H9 (cell line): Measurements from ENCODE around the gene PTRHD1. TPM values are rescaled to one million over a fixed set of nuclear protein-coding genes. Genes with fewer than 3 reads are reported as not detected.
"Not testable (repeated sequence)": the region's sequence is repeated elsewhere in the genome, so short reads cannot be mapped to it uniquely, and the experiment has no call there.

Source experiments
- DNase-seq: peaks from one replicate; pipeline ENCODE4 v3.0.0-alpha.2; 2017
- H2AFZ ChIP-seq: one replicate; pipeline ENCODE4 v1.6.1; 2013; ENCODE audit warnings: mild to moderate bottlenecking, low read length, control low read depth, moderate library complexity
- H2AK5ac ChIP-seq: 2 replicates; pipeline ENCODE4 v1.6.1; 2013; ENCODE audit warnings: low read length, control low read depth, mixed read lengths; ENCODE audit not compliant: insufficient read length
- H2BK120ac ChIP-seq: one replicate; pipeline ENCODE4 v1.6.1; 2013; ENCODE audit warnings: low read depth, mild to moderate bottlenecking, low read length, control low read depth, inconsistent platforms; ENCODE audit not compliant: poor library complexity, severe bottlenecking
- H2BK12ac ChIP-seq: 2 replicates; pipeline ENCODE4 v1.6.1; 2013; ENCODE audit warnings: low read length, control low read depth, mixed read lengths, low read depth; ENCODE audit not compliant: insufficient read length
- H2BK15ac ChIP-seq: 2 replicates; pipeline ENCODE4 v1.6.1; 2013; ENCODE audit warnings: low read depth, low read length, control low read depth
- H2BK20ac ChIP-seq: one replicate; pipeline ENCODE4 v1.6.1; 2013; ENCODE audit warnings: low read depth, mild to moderate bottlenecking, low read length, control low read depth, inconsistent platforms; ENCODE audit not compliant: poor library complexity, severe bottlenecking
- H2BK5ac ChIP-seq: 2 replicates; pipeline ENCODE4 v1.6.1; 2013; ENCODE audit warnings: low read length, control low read depth, mixed read lengths; ENCODE audit not compliant: insufficient read length
- H3K14ac ChIP-seq: 2 replicates; pipeline ENCODE4 v1.6.1; 2013; ENCODE audit warnings: low read length, control low read depth; ENCODE audit not compliant: insufficient read depth
- H3K18ac ChIP-seq: 2 replicates; pipeline ENCODE4 v1.6.1; 2013; ENCODE audit warnings: low read depth, mild to moderate bottlenecking, mixed read lengths, low read length, control low read depth; ENCODE audit not compliant: insufficient read length
- H3K23ac ChIP-seq: 2 replicates; pipeline ENCODE4 v1.6.1; 2013; ENCODE audit warnings: low read length, control low read depth, mixed read lengths, low read depth; ENCODE audit not compliant: insufficient read length
- H3K23me2 ChIP-seq: 2 replicates; pipeline ENCODE4 v1.6.1; 2013; ENCODE audit warnings: low read depth, mild to moderate bottlenecking, mixed read lengths, low read length, control low read depth; ENCODE audit not compliant: insufficient read length, poor library complexity, severe bottlenecking
- H3K27ac ChIP-seq: 2 replicates; pipeline ENCODE4 v1.5.1; 2013; ENCODE audit warnings: low read length, control low read depth, mixed read lengths, low read depth; ENCODE audit not compliant: insufficient read length
- H3K27me3 ChIP-seq: 2 replicates; pipeline ENCODE4 v1.6.1; 2013; ENCODE audit warnings: low read length, control low read depth, inconsistent platforms; ENCODE audit not compliant: insufficient read depth
- H3K4ac ChIP-seq: 2 replicates; pipeline ENCODE4 v1.6.1; 2013; ENCODE audit warnings: low read depth, mild to moderate bottlenecking, control low read depth, inconsistent platforms, low read length, moderate library complexity
- H3K4me1 ChIP-seq: 2 replicates; pipeline ENCODE4 v1.6.1; 2013; ENCODE audit warnings: low read length, control low read depth, inconsistent platforms; ENCODE audit not compliant: insufficient read depth
- H3K4me2 ChIP-seq: 2 replicates; pipeline ENCODE4 v1.6.1; 2013; ENCODE audit warnings: low read length, control low read depth, mixed read lengths; ENCODE audit not compliant: insufficient read length, insufficient read depth
- H3K56ac ChIP-seq: 2 replicates; pipeline ENCODE4 v1.6.1; 2013; ENCODE audit warnings: low read depth, mild to moderate bottlenecking, mixed read lengths, low read length, control low read depth; ENCODE audit not compliant: insufficient read length
- H3K79me1 ChIP-seq: 2 replicates; pipeline ENCODE4 v1.6.1; 2013; ENCODE audit warnings: low read depth, mild to moderate bottlenecking, moderate library complexity, low read length, control low read depth, inconsistent platforms; ENCODE audit not compliant: insufficient read depth, poor library complexity, severe bottlenecking
- H3K79me2 ChIP-seq: 2 replicates; pipeline ENCODE4 v1.6.1; 2013; ENCODE audit warnings: low read length, control low read depth, inconsistent platforms; ENCODE audit not compliant: insufficient read depth
- H3K9ac ChIP-seq: 2 replicates; pipeline ENCODE4 v1.6.1; 2013; ENCODE audit warnings: low read length, control low read depth, mixed read lengths; ENCODE audit not compliant: insufficient read length; ENCODE audit errors: extremely low read depth
- H3K9me3 ChIP-seq: one replicate; pipeline ENCODE4 v1.6.1; 2013; ENCODE audit warnings: low read depth, low read length, inconsistent platforms; ENCODE audit not compliant: control insufficient read depth
- H3T11ph ChIP-seq: one replicate; pipeline ENCODE4 v1.6.1; 2013; ENCODE audit warnings: mild to moderate bottlenecking, low read length, control low read depth, inconsistent platforms
- H4K20me1 ChIP-seq: one replicate; pipeline ENCODE4 v1.6.1; 2013; ENCODE audit not compliant: control insufficient read depth, insufficient read length, insufficient read depth
- H4K5ac ChIP-seq: 2 replicates; pipeline ENCODE4 v1.6.1; 2013; ENCODE audit warnings: low read depth, mild to moderate bottlenecking, mixed read lengths, low read length, control low read depth; ENCODE audit not compliant: insufficient read length
- H4K8ac ChIP-seq: replicated peaks from 2 replicates; pipeline ENCODE4 v1.6.1; 2013; ENCODE audit warnings: low read length, control low read depth, mixed read lengths, low read depth; ENCODE audit not compliant: insufficient read length
- H4K91ac ChIP-seq: 2 replicates; pipeline ENCODE4 v1.6.1; 2013; ENCODE audit warnings: low read depth, mild to moderate bottlenecking, moderate library complexity, mixed read lengths, low read length, control low read depth; ENCODE audit not compliant: insufficient read length
- H3K27ac Mint-ChIP-seq, 3 experiments: 2 replicates in 2 of 3; 3 replicates in 1 of 3; pipeline ENCODE4 v1.8.0; 2020 to 2021; ENCODE audit warnings: mixed read lengths in 3 of 3, mild to moderate bottlenecking in 1 of 3, moderate library complexity in 1 of 3
- H3K27me3 Mint-ChIP-seq: 2 replicates; pipeline ENCODE4 v1.8.0; 2021; ENCODE audit warnings: low read depth, mild to moderate bottlenecking, moderate library complexity, mixed read lengths
- H3K36me3 Mint-ChIP-seq, 3 experiments: 2 replicates in 2 of 3; 3 replicates in 1 of 3; pipeline ENCODE4 v1.8.0; 2020 to 2021; ENCODE audit warnings: low read depth in 3 of 3, mixed read lengths in 3 of 3; ENCODE audit not compliant: insufficient read depth in 1 of 3
- H3K4me1 Mint-ChIP-seq, 2 experiments: 2 replicates each; pipeline ENCODE4 v1.8.0; 2020; ENCODE audit warnings: mixed read lengths in 2 of 2
- H3K4me3 Mint-ChIP-seq, 2 experiments: 2 replicates in 1 of 2; 3 replicates in 1 of 2; pipeline ENCODE4 v1.8.0; 2020 to 2021; ENCODE audit warnings: mild to moderate bottlenecking in 2 of 2, mixed read lengths in 2 of 2, moderate library complexity in 1 of 2
- H3K9me3 Mint-ChIP-seq, 2 experiments: 2 replicates in 1 of 2; 3 replicates in 1 of 2; pipeline ENCODE4 v1.8.0; 2020; ENCODE audit warnings: mild to moderate bottlenecking in 2 of 2, mixed read lengths in 2 of 2, moderate library complexity in 1 of 2
- WGBS: extraction: QIAGEN DNeasy Blood & Tissue Kit; methylation state at CpG from one replicate; pipeline ENCODE4 v1.1.7; 2013; ENCODE audit warnings: missing lambda C conversion rate, low lambda C conversion rate, mixed read lengths; ENCODE audit not compliant: insufficient read length; ENCODE audit errors: extremely low coverage; 5-methylcytosine and 5-hydroxymethylcytosine counted together
- total RNA-seq: library from RNA; stranded (reverse); gene quantifications from 2 replicates; pipeline ENCODE4 v1.2.1, GENCODE V29; 2021
- TF ChIP-seq, protein P1 (sequence below): fragments of 200-600 bp; sonication (generic); conservative IDR thresholded peaks from 3 replicates; pipeline ENCODE4 v1.8.0; 2021; ENCODE audit warnings: antibody characterized with exemption, mild to moderate bottlenecking

PTRHD1 gene
- total RNA-seq, 1 experiment from 2014 or later: 43.7 TPM

DNA sequence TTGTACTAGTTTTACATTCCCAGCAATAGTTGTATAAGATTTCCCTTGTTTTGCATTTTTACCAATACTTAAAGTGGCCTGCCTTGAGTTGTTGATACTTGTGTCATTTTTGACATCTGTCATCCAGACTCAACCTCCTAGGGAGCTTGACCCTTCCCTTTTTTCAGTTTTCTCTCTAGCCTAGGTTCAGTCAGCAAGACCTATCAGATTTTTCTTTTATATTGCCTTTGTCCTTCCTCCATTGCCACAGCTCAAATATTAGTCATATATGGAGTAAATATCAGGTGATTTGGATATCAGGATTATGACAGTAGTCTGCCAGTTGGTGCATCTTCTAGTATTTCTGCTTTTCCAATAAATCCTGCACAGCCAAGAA, 13.5 kb upstream of the PTRHD1 start:
- Mint-ChIP-seq H3K36me3 (peaks cover 54 to 75% (median 65%) of the 10 kb centered on the region in 3 experiments), H3K4me1 (no peaks in the 10 kb centered on the region), H3K27me3 (no peaks in the 10 kb centered on the region; the same call in 1 of the 2 replicates), H3K27ac (no peak overlapping the region), H3K9me3 (peaks cover 38 to 39% of the 10 kb centered on the region in 2 experiments), H3K4me3 (no peak overlapping the region)
- H3K4ac ChIP-seq: no peak overlapping the region
- no peaks in the 10 kb centered on the region for H3K79me1 ChIP-seq
- no peak overlapping the region for H2BK5ac ChIP-seq
- H4K8ac ChIP-seq: no peak overlapping the region
- no peak overlapping the region for H3K56ac ChIP-seq
- no peaks in the 10 kb centered on the region for H4K20me1 ChIP-seq
- no peak overlapping the region for H3K27ac ChIP-seq
- H3T11ph ChIP-seq: no peak overlapping the region
- H4K5ac ChIP-seq: no peak overlapping the region
- H2BK12ac ChIP-seq: no peak overlapping the region
- H3K14ac ChIP-seq: no peak overlapping the region
- no peaks in the 10 kb centered on the region for H3K23me2 ChIP-seq
- H3K9ac ChIP-seq: no peak overlapping the region
- H2AFZ ChIP-seq: no peak overlapping the region
- peaks cover 6% of the 10 kb centered on the region; the same call in 1 of the 2 replicates for H3K79me2 ChIP-seq
- no peak overlapping the region for H3K4me2 ChIP-seq
- TF ChIP-seq, protein P1, sequence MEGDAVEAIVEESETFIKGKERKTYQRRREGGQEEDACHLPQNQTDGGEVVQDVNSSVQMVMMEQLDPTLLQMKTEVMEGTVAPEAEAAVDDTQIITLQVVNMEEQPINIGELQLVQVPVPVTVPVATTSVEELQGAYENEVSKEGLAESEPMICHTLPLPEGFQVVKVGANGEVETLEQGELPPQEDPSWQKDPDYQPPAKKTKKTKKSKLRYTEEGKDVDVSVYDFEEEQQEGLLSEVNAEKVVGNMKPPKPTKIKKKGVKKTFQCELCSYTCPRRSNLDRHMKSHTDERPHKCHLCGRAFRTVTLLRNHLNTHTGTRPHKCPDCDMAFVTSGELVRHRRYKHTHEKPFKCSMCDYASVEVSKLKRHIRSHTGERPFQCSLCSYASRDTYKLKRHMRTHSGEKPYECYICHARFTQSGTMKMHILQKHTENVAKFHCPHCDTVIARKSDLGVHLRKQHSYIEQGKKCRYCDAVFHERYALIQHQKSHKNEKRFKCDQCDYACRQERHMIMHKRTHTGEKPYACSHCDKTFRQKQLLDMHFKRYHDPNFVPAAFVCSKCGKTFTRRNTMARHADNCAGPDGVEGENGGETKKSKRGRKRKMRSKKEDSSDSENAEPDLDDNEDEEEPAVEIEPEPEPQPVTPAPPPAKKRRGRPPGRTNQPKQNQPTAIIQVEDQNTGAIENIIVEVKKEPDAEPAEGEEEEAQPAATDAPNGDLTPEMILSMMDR: no peak
- DNase-seq: no peak
- H2BK15ac ChIP-seq: no peak overlapping the region
- no peak overlapping the region for H3K23ac ChIP-seq
- no peaks in the 10 kb centered on the region for H3K27me3 ChIP-seq
- H4K91ac ChIP-seq: no peak overlapping the region
- H2AK5ac ChIP-seq: no peak overlapping the region
- no peak overlapping the region for H3K18ac ChIP-seq
- H2BK120ac ChIP-seq: no peak overlapping the region
- no peaks in the 10 kb centered on the region for H3K4me1 ChIP-seq
- H2BK20ac ChIP-seq: no peak overlapping the region
- peaks cover 13% of the 10 kb centered on the region for H3K9me3 ChIP-seq

GRCh38 chr2:24805811-24806660, 12.8 kb upstream of the PTRHD1 start:
- H3T11ph ChIP-seq, H2BK20ac ChIP-seq, H4K5ac ChIP-seq, H2BK12ac ChIP-seq, H4K91ac ChIP-seq, H3K9ac ChIP-seq, H3K27me3 Mint-ChIP-seq, H2BK15ac ChIP-seq, H3K56ac ChIP-seq, H3K14ac ChIP-seq, H3K27me3 ChIP-seq, H3K18ac ChIP-seq, H3K23me2 ChIP-seq, H3K79me1 ChIP-seq, H4K20me1 ChIP-seq, H4K8ac ChIP-seq, H2AFZ ChIP-seq, H3K4me1 ChIP-seq, H3K27ac ChIP-seq, DNase-seq, H3K4me3 Mint-ChIP-seq, H3K23ac ChIP-seq, H3K27ac Mint-ChIP-seq, H2BK5ac ChIP-seq, H3K4me2 ChIP-seq, H3K4me1 Mint-ChIP-seq, H2BK120ac ChIP-seq, H3K79me2 ChIP-seq, H2AK5ac ChIP-seq, H3K4ac ChIP-seq: not testable (repeated sequence)
- peaks cover 59 to 81% (median 66%) of the 10 kb centered on the region in 3 experiments for H3K36me3 Mint-ChIP-seq
- peaks cover 13% of the 10 kb centered on the region for H3K9me3 ChIP-seq
- peaks cover 38 to 41% of the 10 kb centered on the region in 2 experiments for H3K9me3 Mint-ChIP-seq
- no CpG with 5 or more reads among the region's 25 CpGs for WGBS
